GM11168 (cell line): ENCODE measurements around the gene MATN3.
"Not testable (repeated sequence)": the region's sequence is repeated elsewhere in the genome, so short reads cannot be mapped to it uniquely, and the experiment has no call there.

Experiments used
- in situ Hi-C: fragments of 300-500 bp; cut with MboI; formaldehyde crosslinking; loops from one replicate; pipeline ENCODE4 v1.12.0; 2022; ENCODE audit warnings: low sequenced_read_pairs; ENCODE audit not compliant: unreplicated experiment

Gene MATN3

GRCh38 chr2:20012282-20013125, at the start of gene MATN3:
Gene MATN3 (minus strand): TSS chr2:20012668. CDS start chr2:20012631, 37 bp downstream.
- in situ Hi-C loops = loop anchor here (5.0 kb wide), 1 partner anchor 80 kb away; no protein-coding TSS in a partner anchor

- in situ Hi-C loops = no loop called here
Measured at GRCh38 chr2:20061940-20062339, 49.5 kb upstream of the MATN3 start.

GRCh38 chr2:20061476-20061875, 49.0 kb upstream of the MATN3 start:
- in situ Hi-C loops = no loop called here

GRCh38 chr2:20060106-20060505, 47.6 kb upstream of the MATN3 start:
- in situ Hi-C loops = no loop called here

GRCh38 chr2:20057268-20057667, 44.8 kb upstream of the MATN3 start:
- in situ Hi-C loops = no loop called here

GRCh38 chr2:20054931-20055330, 42.5 kb upstream of the MATN3 start:
- in situ Hi-C loops = no loop called here

- in situ Hi-C loops = no loop called here
Measured at GRCh38 chr2:20054119-20054518, 41.7 kb upstream of the MATN3 start.

- in situ Hi-C loops = no loop called here
Measured at GRCh38 chr2:20052861-20053281, 40.4 kb upstream of the MATN3 start.

- in situ Hi-C loops = no loop called here
Measured at GRCh38 chr2:20052229-20052851, 39.9 kb upstream of the MATN3 start.

GRCh38 chr2:20051532-20052228, 39.2 kb upstream of the MATN3 start, which contains the start of gene LAPTM4A:
Gene LAPTM4A (minus strand): TSS chr2:20051628. CDS start chr2:20051520, 108 bp downstream.
- in situ Hi-C loops = no loop called here

- in situ Hi-C loops = no loop called here
Measured at GRCh38 chr2:20050646-20051531, 38.4 kb upstream of the MATN3 start.

GRCh38 chr2:20050104-20050645, 37.7 kb upstream of the MATN3 start:
- in situ Hi-C loops = no loop called here

GRCh38 chr2:20049637-20050036, 37.2 kb upstream of the MATN3 start:
- in situ Hi-C loops = no loop called here

- in situ Hi-C loops = no loop called here
Measured at GRCh38 chr2:20048488-20049448, 36.3 kb upstream of the MATN3 start.

GRCh38 chr2:20045712-20046292, 33.3 kb upstream of the MATN3 start:
- in situ Hi-C loops = not testable (repeated sequence)

- in situ Hi-C loops = no loop called here
Measured at GRCh38 chr2:20044778-20045177, 32.3 kb upstream of the MATN3 start.

GRCh38 chr2:20042531-20042930, 30.1 kb upstream of the MATN3 start:
- in situ Hi-C loops = no loop called here

- in situ Hi-C loops = no loop called here
Measured at GRCh38 chr2:20040489-20041172, 28.2 kb upstream of the MATN3 start.
